ENCODE data around the gene KLHDC4.

Gene KLHDC4

DNA sequence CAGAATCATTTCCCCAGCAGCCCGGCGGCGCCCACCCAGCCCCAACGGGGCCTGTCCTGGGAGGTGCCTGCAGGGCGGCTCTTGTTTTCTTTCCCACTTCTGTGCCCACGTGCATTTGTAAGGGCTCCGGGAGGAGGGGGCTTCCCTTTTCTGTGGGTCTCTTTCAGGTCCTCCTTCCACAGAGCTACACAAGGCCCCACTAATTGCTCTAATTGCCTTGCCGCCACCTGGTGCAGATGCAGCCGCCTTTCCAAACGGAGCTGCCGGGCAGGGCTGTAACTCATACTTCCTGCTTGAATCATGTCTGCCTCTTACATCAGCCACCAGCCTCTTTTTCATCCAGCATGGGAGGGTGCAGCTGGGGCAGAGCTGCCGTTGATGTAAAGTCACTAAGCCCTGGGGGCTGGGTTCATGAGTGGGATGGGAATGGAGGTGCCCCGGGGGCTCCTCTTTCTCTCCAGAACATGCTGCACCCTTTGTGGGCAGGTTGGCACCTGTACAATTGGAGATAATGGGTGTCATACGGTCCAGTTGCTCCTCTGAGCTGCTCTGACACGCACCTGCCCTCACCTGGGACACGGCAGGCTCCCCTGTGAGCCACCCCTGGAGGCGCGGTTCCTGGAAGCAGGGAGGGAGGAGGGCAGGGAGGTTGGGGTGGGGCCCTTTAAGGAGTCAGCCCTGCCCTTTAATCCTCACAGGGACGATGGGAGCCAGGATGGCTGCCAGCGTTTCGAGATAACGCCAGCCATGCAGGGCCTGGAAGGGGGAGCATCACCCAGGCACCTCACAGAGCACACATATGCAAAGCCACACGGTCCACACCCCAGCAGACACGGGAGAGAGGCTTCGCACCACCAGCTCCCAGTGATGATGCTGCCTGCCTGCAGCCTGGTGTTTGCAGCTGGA is 41.1 kb upstream of the KLHDC4 start:
- DNase-seq (ENCODE audit: insufficient read length, low spot score) (no peak), FAIRE-seq (no peak)
- TF ChIP-seq, protein P1, sequence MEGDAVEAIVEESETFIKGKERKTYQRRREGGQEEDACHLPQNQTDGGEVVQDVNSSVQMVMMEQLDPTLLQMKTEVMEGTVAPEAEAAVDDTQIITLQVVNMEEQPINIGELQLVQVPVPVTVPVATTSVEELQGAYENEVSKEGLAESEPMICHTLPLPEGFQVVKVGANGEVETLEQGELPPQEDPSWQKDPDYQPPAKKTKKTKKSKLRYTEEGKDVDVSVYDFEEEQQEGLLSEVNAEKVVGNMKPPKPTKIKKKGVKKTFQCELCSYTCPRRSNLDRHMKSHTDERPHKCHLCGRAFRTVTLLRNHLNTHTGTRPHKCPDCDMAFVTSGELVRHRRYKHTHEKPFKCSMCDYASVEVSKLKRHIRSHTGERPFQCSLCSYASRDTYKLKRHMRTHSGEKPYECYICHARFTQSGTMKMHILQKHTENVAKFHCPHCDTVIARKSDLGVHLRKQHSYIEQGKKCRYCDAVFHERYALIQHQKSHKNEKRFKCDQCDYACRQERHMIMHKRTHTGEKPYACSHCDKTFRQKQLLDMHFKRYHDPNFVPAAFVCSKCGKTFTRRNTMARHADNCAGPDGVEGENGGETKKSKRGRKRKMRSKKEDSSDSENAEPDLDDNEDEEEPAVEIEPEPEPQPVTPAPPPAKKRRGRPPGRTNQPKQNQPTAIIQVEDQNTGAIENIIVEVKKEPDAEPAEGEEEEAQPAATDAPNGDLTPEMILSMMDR (IDR thresholded peaks at IDR 0.05; ENCODE audit: insufficient read depth, missing control alignments), result no peak

DNA sequence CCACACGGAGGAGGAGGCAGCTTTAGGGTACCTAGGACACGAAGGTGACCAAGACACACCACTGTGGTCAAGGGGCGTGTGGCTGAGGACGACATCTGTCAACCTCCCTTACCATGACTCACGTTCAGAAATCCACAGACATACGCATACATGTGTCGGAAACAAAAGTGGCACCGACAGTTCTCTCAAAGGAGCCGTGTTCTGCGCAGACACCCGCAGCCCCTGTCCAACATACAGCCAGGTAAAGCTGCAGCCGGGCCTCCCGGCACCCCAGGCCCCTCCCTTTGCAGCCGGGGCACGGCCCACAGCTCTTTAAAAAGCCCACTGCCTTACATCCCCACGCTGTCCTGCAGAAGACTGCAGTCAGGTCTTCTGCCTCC is 40.5 kb upstream of the KLHDC4 start:
- FAIRE-seq (no peak), DNase-seq (ENCODE audit: insufficient read length, low spot score) (no peak)
- TF ChIP-seq, protein P1 (IDR thresholded peaks at IDR 0.05; ENCODE audit: insufficient read depth, missing control alignments), result no peak

GRCh38 chr16:87803385-87803784 is 37.6 kb upstream of the KLHDC4 start:
- FAIRE-seq (no peak), DNase-seq (ENCODE audit: insufficient read length, low spot score) (no peak)
- TF ChIP-seq, protein P1 (IDR thresholded peaks at IDR 0.05; ENCODE audit: insufficient read depth, missing control alignments), result no peak

DNA sequence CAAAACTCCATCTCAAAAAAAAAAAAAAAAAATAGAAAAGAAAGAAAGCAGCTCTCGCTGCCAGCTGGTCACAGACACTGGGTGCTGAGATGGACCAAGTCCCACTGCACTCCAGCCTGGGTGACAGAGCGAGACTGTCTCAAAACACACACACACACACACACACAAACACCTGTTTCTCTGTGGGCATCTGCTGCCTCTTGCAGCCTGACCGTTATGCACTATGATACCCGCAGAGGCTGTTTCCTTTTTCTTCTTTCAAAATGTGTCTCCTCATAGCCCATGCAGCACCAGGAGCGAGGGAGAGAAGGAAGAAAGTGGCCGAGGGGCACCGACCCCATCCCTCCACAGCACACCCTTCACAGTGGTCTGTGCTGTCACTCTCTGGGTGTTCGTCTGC is 36.9 kb upstream of the KLHDC4 start:
- FAIRE-seq (no peak), DNase-seq (ENCODE audit: insufficient read length, low spot score) (no peak)
- TF ChIP-seq, protein P1 (IDR thresholded peaks at IDR 0.05; ENCODE audit: insufficient read depth, missing control alignments), result no peak

DNA sequence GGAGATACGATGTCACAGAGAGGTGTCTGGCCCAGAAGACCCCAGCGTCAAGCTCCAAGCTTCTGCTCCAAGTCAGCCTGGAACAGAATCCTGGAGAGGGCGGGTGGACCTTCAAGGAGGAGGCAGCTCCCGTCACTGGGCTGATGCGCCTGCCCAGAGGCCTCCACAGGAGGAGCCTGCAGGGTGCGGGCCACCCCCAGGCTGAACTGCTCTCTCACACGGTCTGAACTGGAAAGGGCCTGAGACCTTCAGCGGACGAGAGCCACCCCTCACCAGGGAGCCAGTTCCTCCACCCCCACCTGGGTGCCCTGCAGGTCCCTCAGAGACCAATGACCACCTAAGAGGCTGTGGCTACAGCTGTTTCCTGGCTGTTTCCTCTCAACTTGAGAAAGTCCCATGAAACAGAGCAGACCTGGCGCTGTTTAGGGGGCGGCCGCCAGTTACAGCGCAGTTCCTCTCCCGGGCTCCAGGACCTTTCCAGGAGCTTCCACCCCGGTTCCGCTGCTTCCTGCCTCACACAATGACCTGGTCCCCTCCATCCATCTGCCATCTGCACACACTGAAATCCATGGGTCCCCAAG is 36.0 kb upstream of the KLHDC4 start:
- TF ChIP-seq, protein P1 (IDR thresholded peaks at IDR 0.05; ENCODE audit: insufficient read depth, missing control alignments), result no peak
- DNase-seq (ENCODE audit: insufficient read length, low spot score) (no peak), FAIRE-seq (no peak)

DNA sequence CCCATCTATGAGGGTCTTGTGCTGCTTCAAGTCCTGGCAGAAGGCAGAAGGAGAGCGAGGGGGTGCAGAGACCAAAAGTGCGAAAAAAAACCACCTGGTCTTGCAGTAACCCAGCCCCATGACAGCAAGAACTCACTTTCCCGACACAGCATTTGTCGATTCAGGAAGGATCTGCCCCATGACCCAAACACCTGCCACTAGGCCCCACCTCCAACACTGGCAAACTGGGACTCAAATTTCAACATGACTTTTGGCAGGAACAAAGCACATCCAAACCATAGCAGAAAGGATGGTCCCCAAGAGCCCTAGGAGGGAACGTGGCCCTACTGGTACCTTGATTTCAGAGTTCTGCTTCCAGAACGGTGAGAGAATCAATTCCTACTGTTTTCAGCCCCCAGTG is 34.7 kb upstream of the KLHDC4 start:
- no peak for FAIRE-seq
- TF ChIP-seq, protein P1 (IDR thresholded peaks at IDR 0.05; ENCODE audit: insufficient read depth, missing control alignments), result no peak
- DNase-seq (ENCODE audit: insufficient read length, low spot score), result no peak

- DNase-seq (ENCODE audit: insufficient read length, low spot score), result no peak
- no peak for FAIRE-seq
- TF ChIP-seq, protein P1 (IDR thresholded peaks at IDR 0.05; ENCODE audit: insufficient read depth, missing control alignments), result no peak
Measured at GRCh38 chr16:87795336-87795735, 29.6 kb upstream of the KLHDC4 start.

Data from D721Med (cell line).